Smooth muscle cell (in vitro differentiated cells): ENCODE data around the gene CELSR3. TPM values are rescaled to one million over a fixed set of nuclear protein-coding genes. Genes with fewer than 3 reads are reported as not detected.

Source experiments
- DNase-seq: peaks from one replicate; lab custom pipeline; 2025; ENCODE audit not compliant: unreplicated experiment; lab: John Stamatoyannopoulos, UW
- H2AFZ ChIP-seq: fragments of 200-600 bp; sonication (generic); 2 replicates; pipeline ENCODE4 v1.6.0; 2016; ENCODE audit warnings: antibody characterized with exemption, low read depth, mild to moderate bottlenecking
- H3F3A ChIP-seq: fragments of 200-600 bp; sonication (generic); 2 replicates; pipeline ENCODE4 v1.6.0; 2017; ENCODE audit warnings: antibody characterized with exemption, low read depth
- H3K27ac ChIP-seq: fragments of 200-600 bp; sonication (generic); 2 replicates; pipeline ENCODE4 v1.5.1; 2016; ENCODE audit warnings: low read depth, mild to moderate bottlenecking
- H3K27me3 ChIP-seq: fragments of 200-600 bp; sonication (generic); 2 replicates; pipeline ENCODE4 v1.6.1; 2016; ENCODE audit warnings: low read depth, mild to moderate bottlenecking
- H3K36me3 ChIP-seq: fragments of 200-600 bp; sonication (generic); 2 replicates; pipeline ENCODE4 v1.5.1; 2016; ENCODE audit warnings: low read depth
- H3K4me1 ChIP-seq: fragments of 200-600 bp; sonication (generic); 2 replicates; pipeline ENCODE4 v1.5.1; 2016; ENCODE audit warnings: low read depth
- H3K4me2 ChIP-seq: fragments of 200-600 bp; sonication (generic); 2 replicates; pipeline ENCODE4 v1.6.0; 2016; ENCODE audit warnings: mild to moderate bottlenecking
- H3K4me3 ChIP-seq: fragments of 200-600 bp; sonication (generic); 2 replicates; pipeline ENCODE4 v1.5.1; 2016; ENCODE audit warnings: mild to moderate bottlenecking
- H3K79me2 ChIP-seq: fragments of 200-600 bp; sonication (generic); 2 replicates; pipeline ENCODE4 v1.6.0; 2016; ENCODE audit warnings: low read depth, mild to moderate bottlenecking
- H3K9ac ChIP-seq: fragments of 200-600 bp; sonication (generic); 2 replicates; pipeline ENCODE4 v1.6.0; 2016; ENCODE audit warnings: low read depth
- H3K9me3 ChIP-seq: fragments of 200-600 bp; sonication (generic); replicated peaks from 2 replicates; pipeline ENCODE4 v1.5.1; 2016; ENCODE audit warnings: low read depth
- H4K20me1 ChIP-seq: fragments of 200-600 bp; sonication (generic); 2 replicates; pipeline ENCODE4 v1.6.0; 2016; ENCODE audit warnings: low read depth
- whole genome bisulfite sequencing: methylation state at CpG from one replicate; pipeline ENCODE4 v1.1.7; 2016; ENCODE audit warnings: low lambda C conversion rate; 5-methylcytosine and 5-hydroxymethylcytosine counted together
- polyA plus RNA-seq: library from polyadenylated mRNA; unstranded; fragments of >200 nt; fragmentation: Nextera tagmentation; extraction: Ambion mirVana; gene quantifications from 2 replicates; pipeline ENCODE4 v1.2.1, GENCODE V29; 2016
- total RNA-seq: library from RNA; depleted of rRNA; stranded (reverse); fragments of >200 nt; gene quantifications from 2 replicates; pipeline ENCODE4 v1.2.3, GENCODE V29; 2014
- TF ChIP-seq, protein P1 (sequence below): fragments of 200-600 bp; sonication (generic); IDR thresholded peaks from 2 replicates; pipeline ENCODE4 v1.5.1; 2017; ENCODE audit warnings: borderline replicate concordance, mild to moderate bottlenecking, antibody characterized with exemption; ENCODE audit not compliant: insufficient read depth, poor library complexity, severe bottlenecking

CELSR3 gene
- total and polyA plus RNA-seq, 2 experiments from 2014 or later, result 1.5 to 2.5 TPM

- 38% methylated on average over 2 of the region's 2 CpGs for WGBS
- DNase-seq, result no peak
- Histone ChIP-seq H2AFZ (no peak overlapping the region), H4K20me1 (peaks cover 100% of the 10 kb centered on the region), H3K27me3 (no peaks in the 10 kb centered on the region), H3K27ac (peak overlapping the region; percentile 43), H3K9me3 (no peaks in the 10 kb centered on the region), H3K9ac (no peak overlapping the region), H3K4me3 (no peak overlapping the region), H3F3A (peaks cover 12% of the 10 kb centered on the region), H3K36me3 (peaks cover 6% of the 10 kb centered on the region), H3K4me1 (no peaks in the 10 kb centered on the region), H3K4me2 (peak overlapping the region; percentile 38), H3K79me2 (peaks cover 100% of the 10 kb centered on the region)
- TF ChIP-seq, protein P1, sequence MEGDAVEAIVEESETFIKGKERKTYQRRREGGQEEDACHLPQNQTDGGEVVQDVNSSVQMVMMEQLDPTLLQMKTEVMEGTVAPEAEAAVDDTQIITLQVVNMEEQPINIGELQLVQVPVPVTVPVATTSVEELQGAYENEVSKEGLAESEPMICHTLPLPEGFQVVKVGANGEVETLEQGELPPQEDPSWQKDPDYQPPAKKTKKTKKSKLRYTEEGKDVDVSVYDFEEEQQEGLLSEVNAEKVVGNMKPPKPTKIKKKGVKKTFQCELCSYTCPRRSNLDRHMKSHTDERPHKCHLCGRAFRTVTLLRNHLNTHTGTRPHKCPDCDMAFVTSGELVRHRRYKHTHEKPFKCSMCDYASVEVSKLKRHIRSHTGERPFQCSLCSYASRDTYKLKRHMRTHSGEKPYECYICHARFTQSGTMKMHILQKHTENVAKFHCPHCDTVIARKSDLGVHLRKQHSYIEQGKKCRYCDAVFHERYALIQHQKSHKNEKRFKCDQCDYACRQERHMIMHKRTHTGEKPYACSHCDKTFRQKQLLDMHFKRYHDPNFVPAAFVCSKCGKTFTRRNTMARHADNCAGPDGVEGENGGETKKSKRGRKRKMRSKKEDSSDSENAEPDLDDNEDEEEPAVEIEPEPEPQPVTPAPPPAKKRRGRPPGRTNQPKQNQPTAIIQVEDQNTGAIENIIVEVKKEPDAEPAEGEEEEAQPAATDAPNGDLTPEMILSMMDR, result no peak
Measured at GRCh38 chr3:48708481-48708889, 45.8 kb upstream of the CELSR3 start.

- 97% methylated on average over 5 of the region's 5 CpGs for WGBS
- Histone ChIP-seq H2AFZ (no peak overlapping the region), H3K4me2 (no peak overlapping the region), H3K36me3 (peaks cover 6% of the 10 kb centered on the region), H3K9ac (no peak overlapping the region), H3K27ac (no peak overlapping the region), H3F3A (peaks cover 12% of the 10 kb centered on the region), H4K20me1 (peaks cover 100% of the 10 kb centered on the region), H3K4me1 (no peaks in the 10 kb centered on the region), H3K27me3 (no peaks in the 10 kb centered on the region), H3K4me3 (no peak overlapping the region), H3K9me3 (no peaks in the 10 kb centered on the region), H3K79me2 (peaks cover 100% of the 10 kb centered on the region)
- TF ChIP-seq, protein P1, result no peak
- no peak for DNase-seq
Measured at GRCh38 chr3:48707157-48707556, 44.5 kb upstream of the CELSR3 start.

DNA sequence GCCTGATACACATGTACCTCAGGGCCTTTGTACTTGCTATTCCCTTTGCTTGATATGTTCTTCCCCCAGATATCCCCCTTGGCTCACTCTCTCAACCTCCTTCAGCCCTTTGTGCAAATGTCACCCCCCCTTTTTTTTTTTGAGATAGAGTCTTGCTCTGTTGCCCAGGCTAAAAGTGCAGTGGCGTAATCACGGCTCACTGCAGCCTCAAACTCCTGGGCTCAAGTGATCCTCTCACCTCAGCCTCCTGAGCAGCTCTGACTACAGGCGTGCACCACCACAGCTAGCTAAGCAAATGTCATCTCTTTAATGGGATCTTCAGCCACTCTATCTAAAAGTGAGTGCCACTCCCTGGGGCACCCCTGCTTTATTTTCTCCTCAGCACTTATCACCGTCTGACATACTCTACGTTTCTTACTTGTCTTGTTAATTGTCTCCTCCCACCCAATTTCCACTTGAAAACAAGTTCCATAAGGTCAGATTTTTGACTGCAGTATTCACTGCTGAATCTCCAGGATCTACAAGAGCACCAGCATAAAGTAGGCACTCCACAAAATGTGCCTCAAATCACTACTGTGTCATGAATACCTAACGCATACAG, 39.7 kb upstream of the CELSR3 start:
- Histone ChIP-seq H3K27me3 (no peaks in the 10 kb centered on the region), H4K20me1 (peaks cover 100% of the 10 kb centered on the region), H3K4me1 (no peaks in the 10 kb centered on the region)

More for the DNA sequence above, 39.7 kb upstream of the CELSR3 start:
- Histone ChIP-seq H3K4me3 (no peak overlapping the region), H3K9me3 (no peaks in the 10 kb centered on the region), H3K9ac (no peak overlapping the region), H3K36me3 (peaks cover 5% of the 10 kb centered on the region), H2AFZ (no peak overlapping the region), H3F3A (peaks cover 12% of the 10 kb centered on the region), H3K27ac (no peak overlapping the region), H3K4me2 (no peak overlapping the region), H3K79me2 (peaks cover 100% of the 10 kb centered on the region)
- TF ChIP-seq, protein P1, result no peak
- 82% methylated on average over 6 of the region's 6 CpGs for WGBS
- no peak for DNase-seq
